Endodermal cell (in vitro differentiated cells): Measurements from ENCODE around the gene FPR1. TPM values are rescaled to one million over a fixed set of nuclear protein-coding genes. Genes with fewer than 3 reads are reported as not detected.

Source experiments
- DNase-seq: peaks from one replicate; pipeline ENCODE4 v3.0.0-alpha.2; 2017
- H3K27ac ChIP-seq: 2 replicates; pipeline ENCODE4 v1.5.1; 2013; ENCODE audit warnings: mild to moderate bottlenecking, low read depth, low read length, moderate library complexity
- H3K27me3 ChIP-seq: 2 replicates; pipeline ENCODE4 v1.6.1; 2013; ENCODE audit warnings: mild to moderate bottlenecking, low read length, moderate library complexity; ENCODE audit not compliant: insufficient read depth, control insufficient read depth, poor library complexity, severe bottlenecking
- H3K36me3 ChIP-seq: 2 replicates; pipeline ENCODE4 v1.7.0; 2013; ENCODE audit warnings: mild to moderate bottlenecking, low read length, moderate library complexity; ENCODE audit not compliant: control insufficient read depth, insufficient read depth
- H3K4me1 ChIP-seq: one replicate; pipeline ENCODE4 v1.7.0; 2013; ENCODE audit warnings: low read length; ENCODE audit not compliant: control insufficient read depth, insufficient read depth
- H3K4me3 ChIP-seq: 2 replicates; pipeline ENCODE4 v1.5.1; 2013; ENCODE audit warnings: mild to moderate bottlenecking, low read length, moderate library complexity
- H3K9ac ChIP-seq: 2 replicates; pipeline ENCODE4 v1.6.1; 2013; ENCODE audit warnings: mild to moderate bottlenecking, low read length, moderate library complexity; ENCODE audit not compliant: poor library complexity, severe bottlenecking; ENCODE audit errors: extremely low read depth
- H3K9me3 ChIP-seq: 2 replicates; pipeline ENCODE4 v1.6.1; 2013; ENCODE audit warnings: mild to moderate bottlenecking, low read length, moderate library complexity; ENCODE audit not compliant: control insufficient read depth
- H3K27ac Mint-ChIP-seq: 2 replicates; pipeline ENCODE4 v1.8.0; 2020; ENCODE audit warnings: mixed read lengths
- H3K27me3 Mint-ChIP-seq: 2 replicates; pipeline ENCODE4 v1.8.0; 2021; ENCODE audit warnings: mild to moderate bottlenecking, mixed read lengths; ENCODE audit not compliant: insufficient read depth
- H3K36me3 Mint-ChIP-seq: 2 replicates; pipeline ENCODE4 v1.8.0; 2020; ENCODE audit warnings: low read depth, mixed read lengths
- H3K4me1 Mint-ChIP-seq: 2 replicates; pipeline ENCODE4 v1.8.0; 2020; ENCODE audit warnings: mixed read lengths
- H3K4me3 Mint-ChIP-seq: 2 replicates; pipeline ENCODE4 v1.8.0; 2020; ENCODE audit warnings: mild to moderate bottlenecking, moderate library complexity, mixed read lengths
- H3K9me3 Mint-ChIP-seq: 2 replicates; pipeline ENCODE4 v1.8.0; 2020; ENCODE audit warnings: mild to moderate bottlenecking, mixed read lengths
- WGBS, 2 experiments: methylation state at CpG; one replicate each; pipeline versions ENCODE4 v1.1.5 to v1.1.7; 2013; ENCODE audit warnings: missing lambda C conversion rate in 2 of 2, mixed read lengths in 1 of 2; ENCODE audit not compliant: insufficient coverage in 1 of 2, insufficient read length in 1 of 2; 5-methylcytosine and 5-hydroxymethylcytosine counted together
- total RNA-seq, 2 donors: library from RNA; stranded (reverse); fragmentation: NEBNext Ultra II Directional in 1 of 2; extraction: Animal tissue kit (Norgen Biotek cat#: 25700) in 1 of 2; gene quantifications; 2 replicates in 1 of 2; 3 replicates in 1 of 2; pipeline ENCODE4 v1.2.1, GENCODE V29; 2021
- TF ChIP-seq, protein P1 (sequence below): fragments of 200-600 bp; sonication (generic); conservative IDR thresholded peaks from 2 replicates; pipeline ENCODE4 v1.5.0; 2021; ENCODE audit warnings: antibody characterized with exemption, mild to moderate bottlenecking

The FPR1 gene
- total RNA-seq, 2 donors from 2014 or later: not detected

DNA sequence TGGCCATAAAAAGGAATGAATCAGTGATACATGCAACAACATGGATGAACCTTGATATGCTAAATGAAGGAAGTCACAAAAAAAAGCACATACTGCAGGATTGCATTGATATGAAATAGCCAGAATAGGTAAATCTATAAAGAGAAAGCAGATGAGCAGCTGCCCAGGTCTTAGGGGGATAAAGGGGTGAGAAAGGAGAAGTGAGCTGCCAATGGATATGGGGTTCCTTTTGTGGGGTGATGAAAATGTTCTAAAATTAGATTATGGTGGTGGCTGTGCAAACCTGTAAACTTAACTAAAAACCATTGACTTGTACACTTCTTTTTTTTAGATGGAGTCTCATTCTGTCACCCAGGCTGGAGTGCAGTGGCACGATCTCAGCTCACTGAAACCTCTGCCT lies 40.0 kb downstream of the FPR1 start:
- H3K36me3 ChIP-seq: peaks cover 8% of the 10 kb centered on the region
- no peak overlapping the region for H3K4me3 ChIP-seq
- 90 to 100% methylated on average over 1 of the region's 1 CpG for WGBS, 2 experiments
- no peaks in the 10 kb centered on the region for H3K4me1 ChIP-seq
- H3K27me3 Mint-ChIP-seq: peaks cover 45% of the 10 kb centered on the region
- H3K9me3 ChIP-seq: no peaks in the 10 kb centered on the region
- no peak overlapping the region for H3K9ac ChIP-seq
- DNase-seq: no peak
- no peaks in the 10 kb centered on the region for H3K4me1 Mint-ChIP-seq
- H3K36me3 Mint-ChIP-seq: peaks cover 13% of the 10 kb centered on the region
- H3K9me3 Mint-ChIP-seq: no peaks in the 10 kb centered on the region
- H3K4me3 Mint-ChIP-seq: no peak overlapping the region
- TF ChIP-seq, protein P1, sequence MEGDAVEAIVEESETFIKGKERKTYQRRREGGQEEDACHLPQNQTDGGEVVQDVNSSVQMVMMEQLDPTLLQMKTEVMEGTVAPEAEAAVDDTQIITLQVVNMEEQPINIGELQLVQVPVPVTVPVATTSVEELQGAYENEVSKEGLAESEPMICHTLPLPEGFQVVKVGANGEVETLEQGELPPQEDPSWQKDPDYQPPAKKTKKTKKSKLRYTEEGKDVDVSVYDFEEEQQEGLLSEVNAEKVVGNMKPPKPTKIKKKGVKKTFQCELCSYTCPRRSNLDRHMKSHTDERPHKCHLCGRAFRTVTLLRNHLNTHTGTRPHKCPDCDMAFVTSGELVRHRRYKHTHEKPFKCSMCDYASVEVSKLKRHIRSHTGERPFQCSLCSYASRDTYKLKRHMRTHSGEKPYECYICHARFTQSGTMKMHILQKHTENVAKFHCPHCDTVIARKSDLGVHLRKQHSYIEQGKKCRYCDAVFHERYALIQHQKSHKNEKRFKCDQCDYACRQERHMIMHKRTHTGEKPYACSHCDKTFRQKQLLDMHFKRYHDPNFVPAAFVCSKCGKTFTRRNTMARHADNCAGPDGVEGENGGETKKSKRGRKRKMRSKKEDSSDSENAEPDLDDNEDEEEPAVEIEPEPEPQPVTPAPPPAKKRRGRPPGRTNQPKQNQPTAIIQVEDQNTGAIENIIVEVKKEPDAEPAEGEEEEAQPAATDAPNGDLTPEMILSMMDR: no peak
- peaks cover 16% of the 10 kb centered on the region for H3K27me3 ChIP-seq
- no peak overlapping the region for H3K27ac ChIP-seq
- H3K27ac Mint-ChIP-seq: no peak overlapping the region

DNA sequence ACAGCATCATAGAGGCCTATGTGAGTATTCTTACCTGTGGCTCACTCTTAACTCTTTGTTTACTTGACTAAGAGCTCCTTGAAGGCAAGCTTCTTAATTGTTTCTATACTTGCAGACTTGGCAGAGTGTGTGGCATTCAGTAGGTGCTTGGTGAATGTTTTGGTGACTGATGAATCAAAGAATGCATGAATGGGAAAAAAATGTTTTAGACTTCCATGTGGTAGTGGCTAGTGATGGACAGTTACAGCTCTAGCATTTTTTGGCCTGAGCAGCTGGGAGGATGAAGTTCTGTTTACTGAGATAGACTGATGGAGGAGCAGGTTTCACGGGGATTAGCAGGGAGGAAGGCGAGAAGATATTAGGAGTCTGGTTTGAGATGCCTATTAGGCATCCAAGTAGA lies 41.5 kb downstream of the FPR1 start:
- Mint-ChIP-seq H3K27ac (no peak overlapping the region), H3K4me3 (no peak overlapping the region), H3K27me3 (peaks cover 30% of the 10 kb centered on the region), H3K4me1 (no peaks in the 10 kb centered on the region), H3K9me3 (no peaks in the 10 kb centered on the region), H3K36me3 (peaks cover 27% of the 10 kb centered on the region)
- Histone ChIP-seq H3K36me3 (peaks cover 24% of the 10 kb centered on the region), H3K27ac (no peak overlapping the region), H3K27me3 (peaks cover under 1% of the 10 kb centered on the region), H3K9me3 (no peaks in the 10 kb centered on the region), H3K4me1 (no peaks in the 10 kb centered on the region), H3K4me3 (no peak overlapping the region), H3K9ac (no peak overlapping the region)
- no peak for DNase-seq
- WGBS, 2 experiments: 82 to 90% methylated on average over 2 of the region's 2 CpGs
- TF ChIP-seq, protein P1: no peak

DNA sequence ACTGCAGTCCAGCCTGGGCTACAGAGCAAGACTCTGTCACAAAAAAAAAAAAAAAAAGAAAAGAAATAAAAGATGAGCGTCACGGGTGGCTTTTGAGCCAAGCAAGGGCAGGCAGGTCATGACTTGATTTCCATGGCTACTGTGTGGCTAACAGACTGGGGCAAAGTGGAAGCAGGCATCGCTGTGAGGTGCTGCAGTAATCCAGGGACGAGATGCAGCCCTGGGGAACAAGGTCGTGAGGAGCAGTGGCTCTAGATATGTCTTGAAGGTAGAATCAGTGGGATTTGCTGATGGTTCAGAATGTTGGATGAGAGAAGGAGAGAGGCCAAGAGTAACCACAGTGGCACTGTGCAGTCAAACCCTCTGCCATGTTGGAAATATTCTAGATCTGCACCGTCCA lies 42.1 kb downstream of the FPR1 start:
- 85 to 94% methylated on average over 4 to 6 of the region's 6 CpGs for WGBS, 2 experiments
- H3K27me3 Mint-ChIP-seq: peaks cover 28% of the 10 kb centered on the region
- H3K27ac ChIP-seq: no peak overlapping the region

More for the DNA sequence above, 42.1 kb downstream of the FPR1 start:
- H3K27me3 ChIP-seq: no peaks in the 10 kb centered on the region
- no peak for DNase-seq
- no peak overlapping the region for H3K4me3 ChIP-seq
- H3K36me3 ChIP-seq: peaks cover 29% of the 10 kb centered on the region
- no peak overlapping the region for H3K9ac ChIP-seq
- Mint-ChIP-seq H3K4me1 (no peaks in the 10 kb centered on the region), H3K9me3 (no peaks in the 10 kb centered on the region), H3K36me3 (peaks cover 30% of the 10 kb centered on the region), H3K4me3 (no peak overlapping the region), H3K27ac (no peak overlapping the region)
- H3K9me3 ChIP-seq: no peaks in the 10 kb centered on the region
- TF ChIP-seq, protein P1: no peak
- no peaks in the 10 kb centered on the region for H3K4me1 ChIP-seq
